G401 (cell line): ENCODE data around the gene MIER2. TPM values are rescaled to one million over a fixed set of nuclear protein-coding genes. Genes with fewer than 3 reads are reported as not detected.

Experiments used
- DNase-seq: peaks from one replicate; pipeline ENCODE4 v3.0.0-alpha.2; 2015; ENCODE audit warnings: low spot score
- in situ Hi-C: cut with HindIII; loops from 2 replicates; pipeline ENCODE4 v1.10.0; 2016; ENCODE audit warnings: low sequenced_read_pairs, mixed read lengths
- total RNA-seq: library from RNA; depleted of rRNA; stranded (reverse); fragments of >200 nt; shearing (Covaris generic); gene quantifications from 2 replicates; pipeline ENCODE4 v1.2.3, GENCODE V29; 2014

The MIER2 gene
- total RNA-seq, 1 experiment from 2014 or later, result 19.2 TPM

GRCh38 chr19:339262-339887, 5.2 kb downstream of the MIER2 start:
- no peak for DNase-seq
- in situ Hi-C loops, result no loop called here

- no peak for DNase-seq
- in situ Hi-C loops, result no loop called here
Observed at GRCh38 chr19:338421-338820, 6.2 kb downstream of the MIER2 start.

- peak; percentile 62 for DNase-seq
- in situ Hi-C loops, result no loop called here
Observed at GRCh38 chr19:336067-336614, 8.5 kb downstream of the MIER2 start.

GRCh38 chr19:335486-336066, 9.0 kb downstream of the MIER2 start:
- no peak for DNase-seq
- in situ Hi-C loops, result no loop called here

GRCh38 chr19:335072-335471, 9.5 kb downstream of the MIER2 start:
- in situ Hi-C loops, result no loop called here

GRCh38 chr19:334296-335071, 10.1 kb downstream of the MIER2 start:
- in situ Hi-C loops, result no loop called here
- no peak for DNase-seq

More at GRCh38 chr19:335072-335471, 9.5 kb downstream of the MIER2 start:
- no peak for DNase-seq

GRCh38 chr19:330503-330902, 14.1 kb downstream of the MIER2 start:
- no peak for DNase-seq
- in situ Hi-C loops, result no loop called here

- no peak for DNase-seq
- in situ Hi-C loops, result no loop called here
Observed at GRCh38 chr19:329876-330275, 14.7 kb downstream of the MIER2 start.

- in situ Hi-C loops, result no loop called here
- no peak for DNase-seq
Observed at GRCh38 chr19:328025-328505, 16.5 kb downstream of the MIER2 start.

GRCh38 chr19:327291-328024, 17.1 kb downstream of the MIER2 start:
- no peak for DNase-seq
- in situ Hi-C loops, result no loop called here

- no peak for DNase-seq
- in situ Hi-C loops, result no loop called here
Observed at GRCh38 chr19:326871-327270, 17.7 kb downstream of the MIER2 start.

- no peak for DNase-seq
- in situ Hi-C loops, result no loop called here
Observed at GRCh38 chr19:325937-326565, 18.5 kb downstream of the MIER2 start.

- in situ Hi-C loops, result no loop called here
- DNase-seq, result no peak
Observed at GRCh38 chr19:325173-325936, 19.2 kb downstream of the MIER2 start.

- in situ Hi-C loops, result no loop called here
- no peak for DNase-seq
Observed at GRCh38 chr19:324716-325115, 19.9 kb downstream of the MIER2 start.

- in situ Hi-C loops, result no loop called here
- DNase-seq, result no peak
Observed at GRCh38 chr19:322616-323015, 22.0 kb downstream of the MIER2 start.

- in situ Hi-C loops, result no loop called here
- no peak for DNase-seq
Observed at GRCh38 chr19:318509-318774, 26.2 kb downstream of the MIER2 start.

- in situ Hi-C loops, result no loop called here
- DNase-seq, result no peak
Observed at GRCh38 chr19:317710-318508, 26.7 kb downstream of the MIER2 start.

- DNase-seq, result no peak
- in situ Hi-C loops, result no loop called here
Observed at GRCh38 chr19:315811-316210, 28.8 kb downstream of the MIER2 start.
